ENCODE results near the gene WDR17. TPM values are rescaled to one million over a fixed set of nuclear protein-coding genes. Genes with fewer than 3 reads are reported as not detected.

The WDR17 gene
- total and polyA plus RNA-seq, 2 donors (not counting 3 experiments of a cell fraction or from before 2014, with no cell fraction given), result 0.07 to 0.42 TPM

DNA sequence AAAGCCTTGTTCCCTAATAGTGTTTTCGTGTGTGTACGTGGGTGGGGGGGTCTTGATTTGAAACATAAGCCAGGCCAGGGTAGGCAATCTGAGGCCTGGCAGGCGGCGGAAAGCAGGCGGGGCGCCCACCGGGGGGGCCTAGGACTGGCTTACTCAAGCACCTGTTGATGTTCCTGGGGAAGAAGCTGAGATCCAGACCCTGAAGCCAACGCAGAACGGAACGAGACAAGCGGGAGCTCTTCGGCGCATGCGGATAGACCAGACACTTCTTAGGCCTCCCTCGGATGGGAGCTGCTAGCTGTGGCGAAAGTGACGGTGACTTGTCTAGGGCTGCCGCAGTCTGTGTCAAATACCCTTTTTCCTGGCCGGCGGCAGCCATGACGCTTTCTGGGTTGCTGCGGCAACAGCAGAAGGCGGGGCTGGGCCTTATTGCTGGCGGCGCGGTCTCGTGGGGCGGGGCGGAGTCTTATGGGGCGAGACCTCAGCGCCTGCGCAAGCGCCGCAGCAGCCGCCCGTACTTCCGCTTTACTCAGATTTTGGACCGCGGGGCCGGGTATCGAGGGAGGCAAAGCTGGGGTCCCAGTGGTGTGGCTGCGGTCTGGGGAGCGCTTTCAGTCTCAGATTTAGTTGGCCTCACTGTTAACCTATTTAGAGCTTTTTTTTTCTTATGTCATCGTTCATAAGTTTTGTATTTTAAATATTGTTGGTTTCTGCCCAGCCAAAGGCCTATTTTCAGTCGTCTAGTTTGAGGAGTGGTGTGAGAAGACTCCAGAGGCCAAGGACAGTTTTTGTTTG, 129.7 kb downstream of the WDR17 start, which contains the start of gene SPATA4:
Gene SPATA4 (minus strand): TSS at position 402 of the 795 bp plus-strand sequence. CDS start 23 bp downstream, at position 379.
- dilution Hi-C loops (cut with MboI; ENCODE audit: extremely low pct_ligation_motif_present, low sequenced_read_pairs), result no loop called here
- Histone ChIP-seq H4K20me1 (replicated peaks; ENCODE audit: control insufficient read depth, extremely low read depth, insufficient read depth, low read length) (no peaks in the 10 kb centered on the region), H3K79me2 (ENCODE audit: control insufficient read depth, insufficient read depth, low read length) (no peaks in the 10 kb centered on the region), H3K9me1 (replicated peaks; ENCODE audit: control insufficient read depth, extremely low read depth, insufficient read depth, low read length) (no peaks in the 10 kb centered on the region), H2AFZ (ENCODE audit: low read depth, low read length) (peak within 1 kb of the TSS; percentile 97), H3K4me2 (ENCODE audit: insufficient read depth, low read length) (peak within 1 kb of the TSS; percentile 79), H3K27ac (ENCODE audit: insufficient read depth, low read depth, low read length) (peak within 1 kb of the TSS; percentile 52), H3K36me3 (ENCODE audit: control insufficient read depth in 2 of 2, extremely low read depth in 1 of 2, insufficient read depth in 2 of 2, low read length in 2 of 2) (no peaks in the 10 kb centered on the region), H3K27me3 (ENCODE audit: control insufficient read depth in 2 of 2, insufficient read depth in 2 of 2, low read length in 2 of 2) (no peaks in the 10 kb centered on the region), H3K4me1 (ENCODE audit: control insufficient read depth, extremely low read depth, insufficient read depth, low read length) (peaks cover 19% of the 10 kb centered on the region), H3K4me3 (replicated peaks in 1 of 3; ENCODE audit: insufficient read depth in 1 of 3, low read depth in 1 of 3, low read length in 3 of 3) (peak within 1 kb of the TSS; percentile 30 to 67 (median 59)), H3K9ac (replicated peaks; ENCODE audit: extremely low read depth, insufficient read depth, low read length) (peak within 1 kb of the TSS; percentile 77), H3K9me3 (replicated peaks; ENCODE audit: control insufficient read depth, insufficient read depth, low read length) (no peaks in the 10 kb centered on the region)
- intact Hi-C loops (cut with micrococcal nuclease), result loop anchor here (1.0 kb wide), 1 partner anchor 124 kb away; the partner anchor contains the start of gene SPCS3
- peak; percentile 72 for TF ChIP-seq POLR2AphosphoS5 (IDR thresholded peaks at IDR 0.05; ENCODE audit: insufficient read depth, low read depth, low read length)
- peak; percentile 75 for TF ChIP-seq POLR2A (IDR thresholded peaks at IDR 0.05; ENCODE audit: low read depth, low read length)
- no peak for TF ChIP-seq FOS (IDR thresholded peaks at IDR 0.05; ENCODE audit: borderline replicate concordance, insufficient read depth, low read length)
- no peak for TF ChIP-seq GATA2 (IDR thresholded peaks at IDR 0.05; ENCODE audit: insufficient read depth, insufficient read length, low read depth, low read length)
- ChIA-PET CTCF (interaction anchor here (1.1 kb wide), 1 partner anchor 145 kb away, joined by 3 read pairs; no protein-coding TSS in a partner anchor), POLR2A (no interaction called here)
- DNase-seq (ENCODE audit: low read depth, low spot score) (peak; percentile 93), FAIRE-seq (peak; percentile 85)
- BruUV-seq (replicated peaks), result TSS peak; percentile 97

- no TSS peak for BruUV-seq (replicated peaks)
- no peaks in the 10 kb centered on the region for H3K9me3 ChIP-seq (replicated peaks; ENCODE audit: control insufficient read depth, insufficient read depth, low read length)
- H3K27me3 ChIP-seq (ENCODE audit: control insufficient read depth in 2 of 2, insufficient read depth in 2 of 2, low read length in 2 of 2), result no peaks in the 10 kb centered on the region
- H3K4me1 ChIP-seq (ENCODE audit: control insufficient read depth, extremely low read depth, insufficient read depth, low read length), result peaks cover 9% of the 10 kb centered on the region
- FAIRE-seq (no peak), DNase-seq (ENCODE audit: low read depth, low spot score) (no peak)
- no peak overlapping the region for H3K4me2 ChIP-seq (ENCODE audit: insufficient read depth, low read length)
- H3K9me1 ChIP-seq (replicated peaks; ENCODE audit: control insufficient read depth, extremely low read depth, insufficient read depth, low read length), result no peaks in the 10 kb centered on the region
- no peak overlapping the region for H3K27ac ChIP-seq (ENCODE audit: insufficient read depth, low read depth, low read length)
- ChIA-PET POLR2A (no interaction called here), CTCF (interaction anchor here (1.6 kb wide), 1 partner anchor 26 kb away, joined by 3 read pairs; no protein-coding TSS in a partner anchor)
- no peaks in the 10 kb centered on the region for H3K79me2 ChIP-seq (ENCODE audit: control insufficient read depth, insufficient read depth, low read length)
- dilution Hi-C loops (cut with MboI; ENCODE audit: extremely low pct_ligation_motif_present, low sequenced_read_pairs), result no loop called here
- no peak overlapping the region for H2AFZ ChIP-seq (ENCODE audit: low read depth, low read length)
- no peak for TF ChIP-seq MAX (IDR thresholded peaks at IDR 0.05; ENCODE audit: insufficient read depth, insufficient read length)
- H3K9ac ChIP-seq (replicated peaks; ENCODE audit: extremely low read depth, insufficient read depth, low read length), result no peak overlapping the region
- H3K36me3 ChIP-seq (ENCODE audit: control insufficient read depth in 2 of 2, extremely low read depth in 1 of 2, insufficient read depth in 2 of 2, low read length in 2 of 2), result no peaks in the 10 kb centered on the region
- H3K4me3 ChIP-seq (replicated peaks in 1 of 3; ENCODE audit: insufficient read depth in 1 of 3, low read depth in 1 of 3, low read length in 3 of 3), result no peak overlapping the region
- intact Hi-C loops (cut with micrococcal nuclease), result no loop called here
- H4K20me1 ChIP-seq (replicated peaks; ENCODE audit: control insufficient read depth, extremely low read depth, insufficient read depth, low read length), result no peaks in the 10 kb centered on the region
Observed at GRCh38 chr4:176198316-176198903, 132.8 kb downstream of the WDR17 start.

Measured in endothelial cell of umbilical vein (primary cell).